Heart left ventricle (tissue), 13 donors: ENCODE measurements around the gene ABCA7.

ENCODE experiments used
- CTCF ChIP-seq, 12 donors: fragments of 200-600 bp; sonication (generic) in 4 of 12; IDR thresholded peaks; one replicate each; pipeline versions ENCODE4 v1.5.0 to v1.8.0; 2018 to 2022; ENCODE audit warnings: antibody characterized with exemption in 12 of 12, mild to moderate bottlenecking in 5 of 12
- POLR2A ChIP-seq, 2 donors: fragments of 450-650 bp; IDR thresholded peaks; one replicate each; pipeline ENCODE4 v1.6.1; 2017; ENCODE audit warnings: antibody characterized with exemption in 2 of 2, mild to moderate bottlenecking in 2 of 2, moderate library complexity in 2 of 2
- donor health status: ischemic (EF 13 %, LVEDD 7.1; RV severe dilation, severe dysfunction).
- donor health status: DM: no; HTN: yes; CAD: no.
- donor health status: DM: no; HTN: no; CAD: no.
- donor health status: ischemic (EF 25% LVEDD 6.9; RV normal size, moderate dysfunction).
- donor health status: ischemic (EF 25% LVEDD 5.7; RV mildly dilated, moderate dysfunction).
- donor health status: ischemic (EF 35%, LVEDD 5.7; RV mildly dilated, moderate dysfunction).
- donor health status: nonischemic (EF 11% LVEDD 7.7; RV severe dilation, severe dysfunction).
- donor health status: DM: yes; HTN: yes; CAD: no.
- donor health status: PGD.
- donor health status: ischemic (EF 29% LVEDD 5.4; RV normal size, mild dysfunction).
- donor health status: nonischemic (EF 23%, LVEDD 6.1; RV moderate dilation, normal function).

- TF ChIP-seq CTCF (IDR thresholded peaks at IDR 0.05) (peak; percentile 76 to 94 (median 89)), POLR2A (IDR thresholded peaks at IDR 0.05) (no peak)
Observed at GRCh38 chr19:1001538-1002166, 38.3 kb upstream of the ABCA7 start.
